Cardiac septum (tissue), 1 donor: Measurements from ENCODE around the gene SPCS2. TPM values are rescaled to one million over a fixed set of nuclear protein-coding genes. Genes with fewer than 3 reads are reported as not detected.
A peak's percentile ranks its signal among the peaks of the same experiment; 100 is the strongest.

Source experiments
- DNase-seq: peaks from one replicate; pipeline ENCODE4 v3.0.0-alpha.2; 2020; ENCODE audit warnings: low spot score
- intact Hi-C: fragments of 100-400 bp; cut with DNase I; formaldehyde crosslinking; loops from one replicate; pipeline ENCODE4 v1.14.0; 2022
- long read RNA-seq: library from polyadenylated mRNA; unstranded; transcript quantifications from one replicate; pipeline ENCODE4 v2.0.0, GENCODE V29; 2021
- total RNA-seq: library from RNA; stranded (reverse); fragmentation: NEBNext Ultra II Directional; extraction: Animal tissue kit (Norgen Biotek cat#: 25700); gene quantifications from one replicate; pipeline ENCODE4 v1.2.1, GENCODE V29; 2021
- donor health status: DM: no; HTN: no; CAD: no.

SPCS2 gene
- total RNA-seq: 86.9 TPM
- long read RNA-seq, partial matches to known transcripts: 5 of 12 reads
- long read RNA-seq, other reads (novel, unspliced or antisense): 5 of 12 reads

DNA sequence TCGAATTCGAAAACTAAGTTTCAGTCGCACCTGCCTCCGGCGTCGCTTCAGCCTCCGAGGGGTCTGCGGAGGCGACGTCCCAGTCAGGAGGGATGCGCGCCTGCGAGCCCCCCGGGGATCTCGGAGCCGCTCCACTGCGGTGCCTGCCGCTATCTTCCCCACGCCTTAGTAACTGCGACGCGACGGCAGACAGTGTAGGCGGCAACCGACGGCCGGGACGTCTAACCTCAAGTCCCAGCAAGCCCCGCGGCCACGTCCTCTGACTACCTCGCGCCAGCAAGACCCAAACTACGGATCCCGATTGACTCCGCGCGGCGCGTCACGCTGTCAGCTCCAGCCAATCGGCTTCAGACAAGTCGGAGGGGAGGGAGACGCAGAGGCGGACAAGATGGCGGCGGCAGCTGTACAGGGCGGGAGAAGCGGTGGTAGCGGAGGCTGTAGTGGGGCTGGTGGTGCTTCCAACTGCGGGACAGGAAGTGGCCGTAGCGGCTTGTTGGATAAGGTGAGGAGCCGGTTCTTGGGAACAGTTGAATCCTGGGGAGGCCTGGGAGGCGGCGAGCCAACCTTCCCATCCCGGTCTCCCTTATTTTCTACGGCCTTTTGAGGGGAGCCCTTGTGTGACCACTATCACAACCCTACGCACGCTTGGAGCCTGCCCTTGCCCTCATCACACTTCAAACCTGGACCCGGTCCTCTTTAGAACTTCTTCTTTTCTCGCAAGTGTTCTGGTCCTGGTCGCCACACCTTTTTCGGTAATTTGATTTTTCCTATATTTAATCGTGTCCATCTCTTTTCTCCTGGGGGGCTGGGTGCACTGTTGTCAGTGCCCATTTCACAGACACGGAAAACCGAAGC lies at the start of gene SPCS2, which contains the start of gene XRRA1:
Gene SPCS2, plus strand, starts transcription at position 369 of the 855 bp plus-strand sequence. Its CDS starts 20 bp downstream, at position 389.
Gene XRRA1, minus strand, starts transcription at position 194 of the 855 bp plus-strand sequence. CDS start 8,213 bp downstream, outside the sequence.
- intact Hi-C loops: no loop called here
- DNase-seq: peak; percentile 100

DNA sequence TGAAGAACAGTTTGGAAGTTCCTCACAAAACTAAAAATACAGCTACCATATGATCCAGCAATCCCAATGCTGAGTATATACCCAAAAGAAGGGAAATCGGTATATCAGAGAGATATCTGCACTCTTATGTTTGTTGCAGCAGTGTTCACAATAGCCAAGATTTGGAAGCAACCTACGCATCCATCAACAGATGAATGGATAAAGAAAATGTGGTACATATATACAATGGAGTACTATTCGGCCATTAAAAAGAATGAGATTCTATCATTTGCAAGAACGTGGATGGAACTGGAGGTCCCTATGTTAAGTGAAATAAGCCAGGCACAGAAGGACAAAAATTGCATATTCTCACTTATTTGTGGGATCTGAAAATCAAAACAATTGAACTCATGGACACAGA lies 46.7 kb upstream of the SPCS2 start:
- DNase-seq: no peak
- intact Hi-C loops: no loop called here

DNA sequence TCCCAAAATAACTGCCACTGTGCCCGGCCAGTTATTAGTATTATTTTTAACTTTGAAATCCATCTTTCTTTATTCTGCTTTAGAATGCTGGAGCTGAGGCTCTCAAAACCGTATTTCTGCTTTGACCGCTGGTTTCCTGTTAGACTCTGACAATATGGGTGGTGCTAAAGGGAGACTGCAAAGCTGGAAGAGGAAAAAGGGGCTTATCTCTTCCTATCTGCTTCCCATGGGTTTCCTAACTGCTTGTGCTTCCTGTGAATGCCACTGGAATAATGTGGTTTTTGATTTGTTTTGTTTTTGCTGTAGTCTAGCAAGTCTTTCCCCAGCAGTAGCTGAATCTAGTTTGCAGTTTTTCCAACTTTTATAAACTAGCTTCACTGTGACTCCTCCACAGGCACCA lies 43.7 kb upstream of the SPCS2 start:
- intact Hi-C loops: no loop called here
- no peak for DNase-seq

DNA sequence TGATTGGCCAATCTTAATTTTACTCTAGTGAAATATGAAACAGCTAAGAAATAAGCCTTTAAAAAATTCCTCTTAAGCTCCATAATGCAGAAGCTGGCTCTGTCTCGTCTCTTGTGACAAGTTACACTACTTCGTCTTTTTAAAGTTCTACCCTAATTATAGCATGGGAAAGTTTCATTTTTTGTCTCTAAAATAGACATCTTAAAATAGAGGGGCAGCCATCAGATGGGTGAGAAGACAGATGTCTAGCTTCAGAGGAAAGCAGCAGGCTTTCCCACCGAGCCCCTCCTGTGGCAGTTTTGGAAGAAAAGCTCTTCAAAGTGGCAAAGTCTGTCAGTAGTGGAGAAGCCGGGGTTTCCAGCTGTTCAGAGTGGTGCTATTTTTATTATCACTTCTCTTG lies 39.7 kb upstream of the SPCS2 start:
- intact Hi-C loops: no loop called here
- no peak for DNase-seq

DNA sequence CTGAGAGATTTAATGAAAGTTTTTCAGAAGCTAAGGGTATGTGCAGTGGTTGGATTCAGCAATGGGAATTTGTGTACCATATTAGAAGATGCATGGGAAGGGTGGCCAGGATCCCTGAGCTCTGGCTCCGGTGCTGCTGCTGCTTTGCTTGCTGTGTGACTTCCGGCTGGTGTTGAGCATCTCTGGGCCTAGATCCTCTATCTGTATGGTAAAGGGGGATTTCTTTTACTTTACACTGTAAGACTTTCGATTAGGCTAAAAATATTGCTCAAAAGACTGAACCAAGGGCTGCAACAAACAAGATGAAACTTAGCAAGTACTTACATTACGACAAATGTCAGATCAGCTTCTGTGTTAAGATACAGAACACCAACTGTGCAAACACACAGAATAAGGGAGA lies 39.3 kb upstream of the SPCS2 start:
- DNase-seq: no peak
- intact Hi-C loops: no loop called here

DNA sequence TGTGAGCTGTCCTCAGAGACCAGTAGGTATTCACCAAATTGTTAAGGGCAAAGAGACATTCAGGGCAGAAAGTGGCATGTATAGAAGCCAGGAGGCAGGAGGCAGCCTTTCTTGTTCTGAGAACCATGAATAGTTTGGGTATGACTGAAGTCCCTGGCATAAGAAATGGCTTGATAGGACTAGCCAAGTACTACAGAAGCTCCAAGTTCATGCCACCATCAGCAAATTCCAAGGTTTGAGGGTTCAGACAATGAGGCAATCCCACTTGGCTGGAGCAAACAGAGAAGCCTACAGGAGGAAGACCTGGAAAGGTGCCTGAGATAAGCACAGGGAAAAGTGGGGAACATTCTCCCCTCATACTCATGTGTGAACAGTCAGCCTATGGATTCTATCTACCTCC lies 25.9 kb upstream of the SPCS2 start:
- DNase-seq: no peak
- intact Hi-C loops: loop anchor here (10.0 kb wide), 1 partner anchor 222 kb away; no protein-coding TSS in a partner anchor

DNA sequence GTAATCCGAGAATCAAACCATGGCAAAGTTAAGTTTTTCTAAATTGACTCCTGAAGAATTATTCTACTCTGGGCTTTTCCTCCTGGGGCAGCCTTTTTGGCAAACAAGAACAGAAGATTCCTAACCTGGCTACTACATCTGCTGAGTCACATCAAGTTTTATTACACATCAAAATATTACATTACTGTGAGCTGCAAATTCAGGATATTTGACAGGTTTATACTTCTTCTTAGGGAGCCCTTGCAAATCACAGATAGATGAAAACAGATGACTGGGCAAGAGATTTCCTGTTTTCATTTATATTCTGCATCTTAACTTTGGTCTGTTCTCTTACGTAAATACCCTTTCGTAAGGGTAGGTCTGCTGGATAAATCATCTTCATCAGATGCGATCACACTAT lies 23.8 kb upstream of the SPCS2 start:
- DNase-seq: no peak
- intact Hi-C loops: loop anchor here (10.0 kb wide), 1 partner anchor 220 kb away; no protein-coding TSS in a partner anchor

DNA sequence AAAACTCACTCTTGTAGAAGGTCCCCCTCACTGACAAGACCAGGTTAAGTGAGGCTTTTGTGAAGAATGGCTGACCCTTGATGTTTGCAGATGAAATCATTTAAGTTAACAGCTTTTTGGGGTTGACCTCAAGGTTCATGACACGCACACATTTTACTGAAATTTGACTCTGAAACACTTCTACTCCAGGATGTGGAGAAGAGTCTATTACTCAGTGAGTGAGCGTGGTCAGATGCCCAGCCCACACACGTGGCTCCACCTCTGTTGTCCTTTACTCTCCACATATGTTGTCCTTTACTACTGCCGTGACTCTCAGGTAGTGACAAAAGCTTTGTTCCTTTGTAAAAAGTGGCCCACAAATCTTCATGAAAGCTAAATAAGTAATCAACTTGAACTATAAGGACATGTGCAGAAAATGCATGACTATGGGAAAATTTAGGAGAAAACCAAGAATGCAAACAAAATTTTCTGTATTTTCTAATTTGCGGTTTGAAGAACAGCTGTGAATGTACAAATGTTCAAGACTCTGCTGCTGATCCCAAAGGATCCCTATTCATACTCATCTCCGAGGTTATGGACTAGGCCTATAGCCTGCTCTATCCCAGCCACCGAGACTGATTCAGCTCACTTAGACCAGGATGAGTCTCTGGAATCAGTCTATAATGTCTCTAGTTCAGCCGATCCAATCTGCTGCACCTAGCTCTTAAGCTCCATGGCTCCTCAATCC lies 22.6 kb upstream of the SPCS2 start:
- intact Hi-C loops: loop anchor here (10.0 kb wide), 1 partner anchor 218 kb away; no protein-coding TSS in a partner anchor
- DNase-seq: no peak

DNA sequence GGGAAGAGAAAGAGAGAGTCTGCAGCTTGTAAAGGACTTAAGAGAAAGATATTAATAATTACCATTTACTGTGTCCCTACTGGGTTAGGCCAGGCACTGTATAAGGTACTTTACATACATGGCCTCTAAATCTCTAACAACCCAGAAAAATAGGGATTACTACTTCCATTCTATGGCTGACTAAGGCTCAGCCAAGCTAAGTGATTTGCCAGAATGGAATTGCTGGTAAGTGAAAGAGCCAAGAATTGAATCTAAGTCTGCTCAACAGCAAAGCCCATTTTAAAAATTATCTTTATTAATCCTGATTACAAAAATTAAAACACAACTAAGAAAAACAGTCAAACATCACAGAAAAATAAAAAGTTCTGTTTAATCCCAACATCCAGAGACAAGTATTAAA lies 21.6 kb upstream of the SPCS2 start:
- no peak for DNase-seq
- intact Hi-C loops: loop anchor here (10.0 kb wide), 1 partner anchor 217 kb away; no protein-coding TSS in a partner anchor

DNA sequence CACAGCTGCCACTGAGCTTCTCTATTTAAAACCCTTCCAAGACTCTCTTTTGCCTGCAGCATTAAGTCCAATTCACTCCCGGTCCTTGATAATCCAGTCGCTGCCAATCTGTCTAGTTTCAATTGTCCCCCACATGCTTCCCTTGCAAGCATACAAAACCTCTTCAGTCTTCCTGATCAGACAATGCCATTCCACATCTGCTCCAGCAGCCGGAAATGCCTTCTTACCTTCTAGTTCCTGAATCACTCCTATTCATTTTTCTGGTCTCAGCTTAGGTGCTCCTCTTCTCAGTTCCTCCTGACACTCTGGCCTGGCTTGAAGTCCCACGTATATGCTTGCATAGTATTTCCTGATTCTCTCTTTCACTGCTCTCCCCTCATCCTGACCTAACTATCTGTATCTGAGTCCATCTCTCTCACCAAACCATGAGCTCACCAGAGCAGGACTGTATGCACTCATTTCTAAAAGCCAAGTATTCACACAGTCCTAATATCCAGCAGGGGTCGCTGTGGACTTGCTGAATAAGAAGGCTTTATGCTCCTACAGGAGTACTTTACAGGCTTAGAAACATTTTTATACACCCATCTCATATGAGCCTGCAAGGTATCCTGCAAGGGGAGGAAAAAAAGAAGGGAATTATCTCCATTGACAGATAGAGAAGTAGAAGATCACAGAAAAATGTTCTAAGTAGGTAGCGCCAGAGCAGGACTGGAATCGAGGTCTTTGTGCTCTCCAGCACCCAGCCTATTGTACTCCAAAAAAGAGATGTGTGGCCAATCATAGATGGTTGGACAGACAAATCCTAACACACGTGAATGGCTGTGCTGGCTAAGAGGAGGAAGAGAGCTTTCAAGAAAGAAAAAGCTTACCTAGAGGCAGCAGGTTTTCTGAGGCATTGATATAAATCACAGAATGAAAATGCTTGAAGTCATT lies 19.4 kb upstream of the SPCS2 start:
- DNase-seq: peak; percentile 76
- intact Hi-C loops: loop anchor here (2.0 to 10.0 kb wide), 3 partner anchors 103 to 319 kb away; no protein-coding TSS in a partner anchor

DNA sequence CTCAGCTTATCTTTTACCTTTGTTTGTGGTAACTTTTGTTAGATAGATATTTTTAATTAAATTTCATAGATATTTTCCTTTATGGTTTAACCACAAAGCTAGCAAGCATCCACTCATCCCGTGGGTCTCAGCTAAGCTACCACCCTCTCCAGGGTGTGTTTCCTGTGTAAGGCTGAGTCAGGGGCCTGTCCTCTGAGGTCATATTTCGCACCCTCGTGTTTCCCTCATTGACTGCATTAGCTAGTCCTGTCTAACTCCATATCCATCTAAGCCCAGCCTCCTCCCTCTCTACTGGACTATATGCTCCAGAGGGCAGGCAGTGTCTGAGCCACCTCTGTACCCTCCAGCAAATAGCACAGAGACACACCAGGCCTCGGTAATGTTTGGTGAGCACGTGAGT lies 16.9 kb upstream of the SPCS2 start:
- intact Hi-C loops: no loop called here
- DNase-seq: no peak

DNA sequence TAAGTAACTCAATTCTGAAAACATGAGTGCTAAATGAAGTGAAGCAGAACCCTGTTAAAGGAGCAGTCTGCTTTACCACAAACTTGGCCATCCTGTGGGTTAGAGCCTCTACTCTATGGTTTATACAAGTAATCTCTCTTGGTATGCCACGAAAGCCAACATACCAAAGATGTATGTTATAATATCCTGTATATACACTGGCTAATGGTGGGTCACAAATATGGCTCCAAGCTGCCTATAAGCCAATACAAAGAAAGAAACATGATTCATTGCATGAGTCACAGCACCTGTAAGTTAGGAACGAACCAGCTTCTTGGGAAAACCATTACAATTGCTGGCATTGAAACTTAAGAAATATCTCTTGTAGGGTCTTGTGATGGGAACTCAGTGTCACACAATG lies 16.3 kb upstream of the SPCS2 start:
- intact Hi-C loops: no loop called here
- DNase-seq: no peak

DNA sequence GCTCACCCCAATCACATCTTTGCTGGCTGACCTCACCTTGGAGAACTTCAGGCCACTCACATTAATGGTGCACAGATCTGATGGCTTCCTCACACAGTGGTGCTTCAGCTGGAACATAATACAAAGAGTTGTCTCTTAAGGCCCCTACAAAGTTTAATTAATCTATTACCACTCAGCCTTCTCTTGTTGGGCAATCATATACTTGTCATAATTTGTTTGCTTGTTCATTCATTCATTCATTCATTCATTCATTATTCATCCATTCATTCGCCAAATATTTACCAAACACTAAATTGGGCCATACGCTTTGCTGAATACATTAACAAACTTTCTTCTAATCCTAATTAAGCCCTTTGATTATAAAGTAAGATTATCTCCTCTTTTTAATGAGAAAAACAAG lies 15.3 kb upstream of the SPCS2 start:
- DNase-seq: no peak
- intact Hi-C loops: no loop called here

DNA sequence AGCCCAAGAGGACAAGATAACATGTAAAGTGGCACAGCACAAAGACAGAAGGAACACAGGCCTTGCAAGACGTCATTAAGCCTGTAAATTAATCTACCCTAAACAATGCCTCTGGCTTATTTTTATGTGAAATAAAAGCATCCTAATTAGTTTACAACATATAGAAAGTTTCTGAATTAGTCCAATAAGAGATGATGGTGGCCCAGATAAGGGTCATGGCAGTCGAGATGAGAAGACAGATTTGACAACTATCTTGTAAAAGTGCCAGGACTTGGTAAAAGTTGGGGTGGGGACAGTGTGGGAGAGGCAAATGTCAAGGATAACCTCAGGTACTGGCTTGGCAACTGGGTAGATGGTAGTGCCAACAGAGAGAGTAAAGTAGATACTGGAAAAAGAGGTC lies 13.8 kb upstream of the SPCS2 start:
- no peak for DNase-seq
- intact Hi-C loops: no loop called here

DNA sequence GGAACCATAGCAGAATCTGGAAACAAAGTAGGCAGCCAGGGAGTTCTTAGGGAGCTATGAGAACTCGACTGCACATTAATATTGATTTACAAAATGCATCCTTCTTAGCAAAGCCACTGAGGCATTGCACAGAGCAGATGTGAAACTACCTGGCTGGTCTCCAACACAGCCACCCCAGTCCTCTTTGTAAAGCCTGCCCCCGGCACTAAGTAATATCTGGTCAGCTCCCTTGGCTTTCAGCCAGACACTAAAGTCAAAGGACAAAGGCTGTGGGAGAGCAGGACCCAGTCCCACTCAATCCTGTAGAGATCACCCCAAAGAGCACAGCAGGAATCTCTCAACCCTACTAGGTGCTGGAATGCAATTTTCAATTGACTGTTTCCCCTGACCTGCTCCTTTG lies 13.0 kb upstream of the SPCS2 start:
- no peak for DNase-seq
- intact Hi-C loops: no loop called here

DNA sequence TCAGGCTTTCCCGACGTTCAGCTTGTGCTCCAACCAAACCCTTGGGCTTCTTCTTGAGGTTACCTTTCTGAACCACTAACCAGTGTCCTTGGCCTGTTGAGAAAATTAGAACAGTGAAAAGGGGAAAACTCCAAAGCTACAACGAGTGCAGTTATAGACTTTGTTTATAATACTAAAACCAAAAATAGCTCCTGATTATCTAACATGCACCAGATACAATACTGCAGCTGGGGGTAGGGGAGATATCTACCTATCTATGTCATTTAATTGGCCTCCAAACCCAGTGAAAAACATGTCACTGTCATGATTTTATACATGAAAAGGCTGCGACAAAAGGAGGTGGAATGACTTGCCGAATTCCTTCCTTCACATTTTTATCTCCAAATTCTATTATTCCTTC lies 12.1 kb upstream of the SPCS2 start:
- no peak for DNase-seq
- intact Hi-C loops: no loop called here

DNA sequence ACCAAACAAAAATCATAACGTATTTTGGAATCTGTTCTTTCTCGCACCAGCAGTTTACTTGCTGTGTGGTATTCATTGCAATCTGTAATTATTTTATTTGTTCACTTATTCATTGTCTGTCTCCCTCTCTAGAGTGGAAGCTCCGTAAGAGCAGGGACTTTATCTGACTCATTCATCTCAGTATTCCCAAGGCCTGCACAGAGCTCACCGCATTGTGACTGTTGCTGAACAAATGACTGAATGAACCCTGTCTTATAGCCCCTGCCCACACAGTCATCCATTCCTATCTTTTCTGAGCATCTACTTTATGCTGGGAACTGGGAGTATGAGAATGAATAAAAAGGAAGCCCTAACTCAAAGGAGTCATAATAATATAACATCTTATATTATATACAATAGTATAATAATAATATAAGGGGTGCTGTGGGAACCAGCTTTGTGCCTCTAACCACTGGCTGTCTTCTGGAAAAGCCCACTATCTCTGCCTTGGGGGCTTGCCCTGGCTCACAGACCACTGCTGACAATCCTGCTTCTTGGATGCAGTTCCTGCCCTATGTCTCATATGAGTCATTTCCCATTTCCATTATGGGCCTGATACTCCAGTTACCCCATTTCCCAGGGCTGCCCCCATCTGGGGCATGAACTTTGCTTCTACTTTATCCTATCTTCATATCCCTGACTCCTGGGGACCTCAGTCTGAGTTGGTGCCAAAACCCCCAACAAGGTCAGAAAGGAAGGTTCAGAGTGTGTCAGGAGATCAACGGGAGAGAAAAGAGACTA lies 11.2 kb upstream of the SPCS2 start:
- intact Hi-C loops: no loop called here
- no peak for DNase-seq

DNA sequence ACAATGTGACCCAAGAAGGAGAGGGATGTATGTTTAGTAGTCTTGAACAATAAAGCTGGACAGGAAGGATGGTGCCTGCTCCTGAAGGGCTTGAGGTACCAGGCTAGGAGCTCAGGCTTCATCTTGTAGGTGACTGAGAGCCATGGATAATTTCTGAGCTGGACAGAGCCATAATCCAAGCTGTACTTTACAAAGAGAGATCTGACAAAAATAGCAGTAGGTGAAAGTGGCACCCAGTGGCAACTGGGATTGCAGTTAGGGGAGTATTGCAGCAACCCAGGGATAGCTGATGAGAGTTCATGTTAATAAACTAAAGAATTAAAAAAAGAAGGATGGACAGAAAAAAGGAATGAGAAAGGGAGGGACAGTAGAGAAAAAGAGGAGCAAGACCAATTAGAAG lies 7.6 kb upstream of the SPCS2 start:
- intact Hi-C loops: no loop called here
- no peak for DNase-seq
